Measurements from ENCODE around the gene SRGAP1. TPM values are rescaled to one million over a fixed set of nuclear protein-coding genes. Genes with fewer than 3 reads are reported as not detected.

The SRGAP1 gene
- total RNA-seq, 1 donor from 2014 or later, result 5.7 TPM

DNA sequence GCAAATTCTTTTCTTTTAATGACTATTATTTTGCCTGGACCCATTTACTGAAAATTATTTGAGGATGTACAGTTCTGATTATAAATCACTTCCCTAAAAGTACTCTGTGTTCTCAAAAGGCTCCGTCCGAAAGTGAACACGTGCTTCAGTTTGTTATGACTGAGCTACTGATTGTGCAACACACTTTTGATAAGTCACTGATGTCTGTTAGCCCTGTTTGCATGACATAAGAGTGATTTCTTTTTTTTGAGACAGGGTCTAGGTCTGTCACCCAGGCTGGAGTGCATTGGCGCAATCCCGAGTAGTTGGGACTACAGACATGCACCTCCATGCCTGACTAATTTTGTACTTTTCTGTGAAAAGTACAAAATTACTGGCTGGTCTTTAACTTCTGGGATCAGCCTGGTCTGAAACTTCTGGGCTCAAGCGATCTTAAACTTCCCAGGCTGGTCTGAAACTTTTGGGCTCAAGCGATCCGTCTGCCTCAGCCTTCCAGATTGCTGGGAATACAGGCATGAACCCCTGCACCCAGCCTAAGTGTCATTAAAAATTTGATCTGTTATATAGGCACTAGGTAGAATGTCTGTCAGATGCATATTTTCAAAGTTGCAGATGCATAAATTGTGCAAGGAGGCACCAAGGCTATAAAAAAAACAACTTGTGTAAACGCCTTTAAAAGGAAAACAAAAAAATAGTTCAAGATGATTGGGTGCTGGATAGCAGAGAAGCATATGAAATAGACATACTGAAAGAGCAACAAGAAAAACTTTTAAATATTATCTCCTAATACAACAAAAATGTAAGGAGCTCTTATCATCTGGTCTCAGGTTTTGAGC is 111.5 kb downstream of the SRGAP1 start:
- Histone ChIP-seq H3K36me3 (ENCODE audit: control insufficient read depth in 3 of 3, insufficient read depth in 3 of 3, low read length in 3 of 3) (no peaks in the 10 kb centered on the region), H3K4me1 (ENCODE audit: control insufficient read depth in 3 of 3, insufficient read depth in 3 of 3, low read length in 3 of 3) (peaks cover 0 to 5% (median 0%) of the 10 kb centered on the region in 3 donors), H3K27me3 (ENCODE audit: control insufficient read depth in 3 of 3, insufficient read depth in 3 of 3, low read length in 3 of 3) (no peaks in the 10 kb centered on the region), H3K4me3 (ENCODE audit: low read length in 3 of 3) (peak overlapping the region in 1 of 3 donors; percentile 25), H3K9ac (ENCODE audit: low read depth in 1 of 3, low read length in 3 of 3) (no peak overlapping the region), H3K27ac (ENCODE audit: low read depth, low read length) (no peak overlapping the region), H3K9me3 (ENCODE audit: control insufficient read depth in 3 of 3, low read length in 3 of 3) (no peaks in the 10 kb centered on the region)

- H3K4me3 ChIP-seq (ENCODE audit: low read length in 3 of 3), result no peak overlapping the region
- H3K36me3 ChIP-seq (ENCODE audit: control insufficient read depth in 3 of 3, insufficient read depth in 3 of 3, low read length in 3 of 3), result no peaks in the 10 kb centered on the region
- peaks cover 0 to 5% (median 0%) of the 10 kb centered on the region in 3 donors for H3K4me1 ChIP-seq (ENCODE audit: control insufficient read depth in 3 of 3, insufficient read depth in 3 of 3, low read length in 3 of 3)
- no peak overlapping the region for H3K9ac ChIP-seq (ENCODE audit: low read depth in 1 of 3, low read length in 3 of 3)
- no peak overlapping the region for H3K27ac ChIP-seq (ENCODE audit: low read depth, low read length)
- H3K9me3 ChIP-seq (ENCODE audit: control insufficient read depth in 3 of 3, low read length in 3 of 3), result no peaks in the 10 kb centered on the region
- H3K27me3 ChIP-seq (ENCODE audit: control insufficient read depth in 3 of 3, insufficient read depth in 3 of 3, low read length in 3 of 3), result no peaks in the 10 kb centered on the region
Observed at GRCh38 chr12:63957496-63957895, 113.0 kb downstream of the SRGAP1 start.

DNA sequence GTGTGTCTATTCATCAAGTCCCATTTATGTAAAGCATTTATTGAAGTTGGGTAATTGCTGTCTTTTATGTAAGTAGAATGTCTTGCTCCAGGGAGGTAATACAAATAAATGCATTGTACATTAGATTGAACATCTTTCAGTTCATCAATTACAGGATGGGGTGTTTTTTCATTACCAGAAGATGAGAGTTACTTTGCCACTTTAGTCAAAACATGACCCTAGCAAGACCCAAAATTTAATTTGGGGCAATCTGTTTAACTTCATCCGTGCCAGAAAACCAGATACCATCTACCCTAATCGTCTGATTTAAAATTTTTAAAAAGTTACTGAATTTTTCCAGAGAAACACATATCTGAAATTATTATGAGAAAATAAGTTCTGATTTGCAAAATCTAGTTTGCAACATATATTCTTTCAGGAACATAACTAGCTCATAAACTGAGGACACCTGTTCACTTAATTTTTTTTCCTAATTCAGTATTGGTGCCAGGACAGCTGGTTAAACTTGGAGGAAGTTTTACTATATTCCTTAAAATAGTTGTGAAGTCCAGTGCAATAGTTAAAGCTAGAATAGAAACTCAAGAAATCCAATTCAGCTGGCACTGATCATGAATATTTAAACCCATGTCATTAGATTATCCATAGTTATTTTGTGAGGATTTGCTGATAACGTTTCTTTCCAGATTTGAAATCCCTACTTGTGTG is 114.5 kb downstream of the SRGAP1 start:
- Histone ChIP-seq H3K4me3 (ENCODE audit: low read length in 3 of 3) (no peak overlapping the region), H3K9me3 (ENCODE audit: control insufficient read depth in 3 of 3, low read length in 3 of 3) (no peaks in the 10 kb centered on the region), H3K27ac (ENCODE audit: low read depth, low read length) (no peak overlapping the region), H3K36me3 (ENCODE audit: control insufficient read depth in 3 of 3, insufficient read depth in 3 of 3, low read length in 3 of 3) (no peaks in the 10 kb centered on the region), H3K27me3 (ENCODE audit: control insufficient read depth in 3 of 3, insufficient read depth in 3 of 3, low read length in 3 of 3) (no peaks in the 10 kb centered on the region), H3K4me1 (ENCODE audit: control insufficient read depth in 3 of 3, insufficient read depth in 3 of 3, low read length in 3 of 3) (peaks cover 0 to 5% (median 0%) of the 10 kb centered on the region in 3 donors), H3K9ac (ENCODE audit: low read depth in 1 of 3, low read length in 3 of 3) (no peak overlapping the region)

- H3K4me3 ChIP-seq (ENCODE audit: low read length in 3 of 3), result no peak overlapping the region
- H3K36me3 ChIP-seq (ENCODE audit: control insufficient read depth in 3 of 3, insufficient read depth in 3 of 3, low read length in 3 of 3), result no peaks in the 10 kb centered on the region
- no peaks in the 10 kb centered on the region for H3K27me3 ChIP-seq (ENCODE audit: control insufficient read depth in 3 of 3, insufficient read depth in 3 of 3, low read length in 3 of 3)
- H3K9ac ChIP-seq (ENCODE audit: low read depth in 1 of 3, low read length in 3 of 3), result no peak overlapping the region
- peaks cover 0 to 1% (median 0%) of the 10 kb centered on the region in 3 donors for H3K4me1 ChIP-seq (ENCODE audit: control insufficient read depth in 3 of 3, insufficient read depth in 3 of 3, low read length in 3 of 3)
- H3K9me3 ChIP-seq (ENCODE audit: control insufficient read depth in 3 of 3, low read length in 3 of 3), result no peaks in the 10 kb centered on the region
- no peak overlapping the region for H3K27ac ChIP-seq (ENCODE audit: low read depth, low read length)
Observed at GRCh38 chr12:63961048-63961447, 116.5 kb downstream of the SRGAP1 start.

DNA sequence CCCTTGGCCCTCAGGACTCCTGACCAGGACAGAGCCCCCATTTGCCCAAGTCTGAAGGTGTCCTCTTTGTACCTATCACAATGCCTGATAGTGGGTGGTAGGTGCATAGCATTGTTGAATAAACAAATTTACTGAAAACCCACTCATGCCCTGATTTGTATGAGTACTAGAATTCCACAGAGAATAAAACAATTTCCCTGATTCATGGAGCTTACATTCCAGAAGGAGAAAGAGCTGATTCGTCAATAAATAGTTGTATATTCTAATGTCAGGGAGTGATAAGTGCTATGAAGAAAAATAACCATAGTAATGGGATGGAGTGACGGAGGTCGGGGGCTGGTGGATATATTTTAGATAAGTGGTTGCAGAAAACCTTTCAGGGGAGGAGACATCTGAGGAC is 117.0 kb downstream of the SRGAP1 start:
- Histone ChIP-seq H3K9ac (ENCODE audit: low read depth in 1 of 3, low read length in 3 of 3) (no peak overlapping the region), H3K36me3 (ENCODE audit: control insufficient read depth in 3 of 3, insufficient read depth in 3 of 3, low read length in 3 of 3) (no peaks in the 10 kb centered on the region), H3K9me3 (ENCODE audit: control insufficient read depth in 3 of 3, low read length in 3 of 3) (no peaks in the 10 kb centered on the region), H3K4me1 (ENCODE audit: control insufficient read depth in 3 of 3, insufficient read depth in 3 of 3, low read length in 3 of 3) (no peaks in the 10 kb centered on the region), H3K27me3 (ENCODE audit: control insufficient read depth in 3 of 3, insufficient read depth in 3 of 3, low read length in 3 of 3) (no peaks in the 10 kb centered on the region), H3K4me3 (ENCODE audit: low read length in 3 of 3) (no peak overlapping the region), H3K27ac (ENCODE audit: low read depth, low read length) (no peak overlapping the region)

- H3K9ac ChIP-seq (ENCODE audit: low read depth in 1 of 3, low read length in 3 of 3), result no peak overlapping the region
- H3K9me3 ChIP-seq (ENCODE audit: control insufficient read depth in 3 of 3, low read length in 3 of 3), result no peaks in the 10 kb centered on the region
- no peaks in the 10 kb centered on the region for H3K36me3 ChIP-seq (ENCODE audit: control insufficient read depth in 3 of 3, insufficient read depth in 3 of 3, low read length in 3 of 3)
- H3K27ac ChIP-seq (ENCODE audit: low read depth, low read length), result no peak overlapping the region
- no peak overlapping the region for H3K4me3 ChIP-seq (ENCODE audit: low read length in 3 of 3)
- H3K27me3 ChIP-seq (ENCODE audit: control insufficient read depth in 3 of 3, insufficient read depth in 3 of 3, low read length in 3 of 3), result no peaks in the 10 kb centered on the region
- H3K4me1 ChIP-seq (ENCODE audit: control insufficient read depth in 3 of 3, insufficient read depth in 3 of 3, low read length in 3 of 3), result no peaks in the 10 kb centered on the region
Observed at GRCh38 chr12:63963868-63964267, 119.4 kb downstream of the SRGAP1 start.

GRCh38 chr12:63964301-63964700 is 119.8 kb downstream of the SRGAP1 start:
- H3K9me3 ChIP-seq (ENCODE audit: control insufficient read depth in 3 of 3, low read length in 3 of 3), result no peaks in the 10 kb centered on the region
- no peaks in the 10 kb centered on the region for H3K27me3 ChIP-seq (ENCODE audit: control insufficient read depth in 3 of 3, insufficient read depth in 3 of 3, low read length in 3 of 3)
- H3K36me3 ChIP-seq (ENCODE audit: control insufficient read depth in 3 of 3, insufficient read depth in 3 of 3, low read length in 3 of 3), result no peaks in the 10 kb centered on the region
- no peak overlapping the region for H3K4me3 ChIP-seq (ENCODE audit: low read length in 3 of 3)
- H3K4me1 ChIP-seq (ENCODE audit: control insufficient read depth in 3 of 3, insufficient read depth in 3 of 3, low read length in 3 of 3), result no peaks in the 10 kb centered on the region
- H3K27ac ChIP-seq (ENCODE audit: low read depth, low read length), result no peak overlapping the region
- H3K9ac ChIP-seq (ENCODE audit: low read depth in 1 of 3, low read length in 3 of 3), result no peak overlapping the region

DNA sequence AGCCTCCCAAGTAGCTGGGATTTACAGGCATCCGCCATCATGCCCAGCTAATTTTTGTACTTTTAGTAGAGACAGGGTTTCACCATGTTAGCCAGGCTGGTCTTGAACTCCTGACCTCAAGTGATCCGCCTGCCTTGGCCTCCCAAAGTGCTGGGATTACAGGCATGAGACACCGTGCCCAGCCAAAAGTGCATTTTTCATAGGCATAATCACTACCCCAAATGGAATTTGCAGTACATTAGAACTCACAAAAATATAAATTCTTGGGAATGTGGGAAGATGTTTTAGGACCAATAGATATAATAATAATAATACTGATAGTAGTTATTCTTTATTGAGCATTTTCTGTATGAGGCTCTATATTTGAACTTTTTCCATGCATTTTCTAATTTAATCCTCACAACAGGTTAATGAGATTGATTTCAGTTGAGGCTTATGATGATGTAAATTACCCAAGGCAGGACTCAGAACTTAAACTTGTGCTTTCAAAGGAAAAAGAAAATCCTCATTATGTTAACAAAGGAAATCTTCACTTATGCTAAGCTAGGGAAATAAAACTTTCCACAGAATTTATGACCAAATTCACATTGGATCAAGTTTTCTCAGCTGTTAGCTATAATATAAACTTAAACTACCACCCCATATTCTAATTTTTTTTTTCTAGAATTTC is 121.6 kb downstream of the SRGAP1 start:
- no peaks in the 10 kb centered on the region for H3K9me3 ChIP-seq (ENCODE audit: control insufficient read depth in 3 of 3, low read length in 3 of 3)
- H3K4me3 ChIP-seq (ENCODE audit: low read length in 3 of 3), result no peak overlapping the region
- no peak overlapping the region for H3K27ac ChIP-seq (ENCODE audit: low read depth, low read length)
- H3K36me3 ChIP-seq (ENCODE audit: control insufficient read depth in 3 of 3, insufficient read depth in 3 of 3, low read length in 3 of 3), result no peaks in the 10 kb centered on the region
- H3K4me1 ChIP-seq (ENCODE audit: control insufficient read depth in 3 of 3, insufficient read depth in 3 of 3, low read length in 3 of 3), result no peaks in the 10 kb centered on the region
- H3K27me3 ChIP-seq (ENCODE audit: control insufficient read depth in 3 of 3, insufficient read depth in 3 of 3, low read length in 3 of 3), result no peaks in the 10 kb centered on the region
- H3K9ac ChIP-seq (ENCODE audit: low read depth in 1 of 3, low read length in 3 of 3), result no peak overlapping the region

GRCh38 chr12:63966606-63966975 is 122.1 kb downstream of the SRGAP1 start:
- H3K4me3 ChIP-seq (ENCODE audit: low read length in 3 of 3), result no peak overlapping the region
- no peak overlapping the region for H3K9ac ChIP-seq (ENCODE audit: low read depth in 1 of 3, low read length in 3 of 3)
- H3K36me3 ChIP-seq (ENCODE audit: control insufficient read depth in 3 of 3, insufficient read depth in 3 of 3, low read length in 3 of 3), result no peaks in the 10 kb centered on the region
- no peaks in the 10 kb centered on the region for H3K27me3 ChIP-seq (ENCODE audit: control insufficient read depth in 3 of 3, insufficient read depth in 3 of 3, low read length in 3 of 3)
- no peak overlapping the region for H3K27ac ChIP-seq (ENCODE audit: low read depth, low read length)
- H3K9me3 ChIP-seq (ENCODE audit: control insufficient read depth in 3 of 3, low read length in 3 of 3), result no peaks in the 10 kb centered on the region
- H3K4me1 ChIP-seq (ENCODE audit: control insufficient read depth in 3 of 3, insufficient read depth in 3 of 3, low read length in 3 of 3), result no peaks in the 10 kb centered on the region

Measured in skeletal muscle tissue (tissue), 4 donors.